ENCODE results near the gene NDC1.
"Not testable (repeated sequence)": the region's sequence is repeated elsewhere in the genome, so short reads cannot be mapped to it uniquely, and the experiment has no call there.

Gene NDC1

DNA sequence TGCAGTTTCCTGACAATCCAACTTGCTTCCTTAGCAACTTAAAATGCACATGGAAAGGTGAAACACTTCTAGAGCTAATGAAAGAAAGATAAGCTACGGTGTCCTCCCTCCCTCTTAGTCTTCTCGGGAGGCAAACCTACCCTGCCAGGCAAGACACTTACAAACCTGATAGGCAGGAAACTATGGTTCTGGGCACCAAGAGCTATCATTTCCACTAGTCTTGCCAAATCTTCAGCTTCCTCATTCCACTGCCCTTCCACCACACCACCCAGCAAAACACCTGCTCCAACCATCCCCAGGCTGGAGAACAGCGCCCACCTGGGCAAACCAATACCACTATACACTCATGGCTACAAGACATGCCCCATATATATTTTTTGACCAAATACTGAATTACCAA is 15.2 kb downstream of the NDC1 start:
- DNase-seq: no peak

- no peak for DNase-seq
These were observed 16.7 kb downstream of the NDC1 start for GRCh38 chr1:53821380-53821779.

DNA sequence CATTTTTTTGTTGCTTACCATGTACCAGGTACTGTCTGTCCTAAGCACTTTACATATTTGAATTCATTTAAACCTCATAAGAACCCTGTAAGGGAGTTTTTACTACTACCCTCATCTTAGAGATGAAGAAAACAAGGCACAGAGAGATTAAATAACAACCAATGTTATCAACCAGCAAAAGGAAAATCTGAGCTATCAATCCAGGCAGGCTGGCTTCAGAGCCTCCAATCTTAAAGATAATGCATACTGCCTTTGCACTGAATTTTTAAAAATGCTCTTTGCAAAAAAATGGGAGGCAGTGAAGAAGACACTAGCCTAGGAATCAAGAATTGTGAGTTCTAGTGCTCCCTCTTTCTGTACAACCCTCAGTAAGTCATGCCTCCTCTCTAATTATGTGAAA is 18.7 kb downstream of the NDC1 start:
- no peak for DNase-seq

- DNase-seq: not testable (repeated sequence)
These were observed 21.5 kb downstream of the NDC1 start for GRCh38 chr1:53816584-53816983.

GRCh38 chr1:53815484-53815883 is 22.6 kb downstream of the NDC1 start:
- not testable (repeated sequence) for DNase-seq

- peak; percentile 11 for DNase-seq
These were observed 26.7 kb downstream of the NDC1 start for GRCh38 chr1:53811414-53811851.

DNA sequence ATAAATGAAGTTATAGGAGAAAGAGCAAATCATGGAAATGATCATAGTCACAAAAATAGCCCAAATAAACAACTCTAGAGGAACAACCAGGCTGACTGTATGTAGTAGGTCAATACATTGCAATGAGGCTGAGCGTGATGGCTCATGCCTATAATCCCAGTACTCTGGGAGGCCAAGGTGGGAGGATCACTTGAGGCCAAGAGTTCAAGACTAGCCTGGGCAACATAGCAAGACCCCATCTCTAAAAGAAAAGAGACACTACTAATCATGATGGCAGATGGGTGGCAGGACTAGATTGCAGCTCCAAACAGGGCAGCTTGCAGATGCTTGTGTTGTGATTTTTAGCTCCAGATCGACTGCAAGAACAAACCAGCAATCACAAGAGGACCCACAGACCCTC is 27.6 kb downstream of the NDC1 start:
- no peak for DNase-seq

- no peak for DNase-seq
These were observed 28.1 kb downstream of the NDC1 start for GRCh38 chr1:53810007-53810406.

DNA sequence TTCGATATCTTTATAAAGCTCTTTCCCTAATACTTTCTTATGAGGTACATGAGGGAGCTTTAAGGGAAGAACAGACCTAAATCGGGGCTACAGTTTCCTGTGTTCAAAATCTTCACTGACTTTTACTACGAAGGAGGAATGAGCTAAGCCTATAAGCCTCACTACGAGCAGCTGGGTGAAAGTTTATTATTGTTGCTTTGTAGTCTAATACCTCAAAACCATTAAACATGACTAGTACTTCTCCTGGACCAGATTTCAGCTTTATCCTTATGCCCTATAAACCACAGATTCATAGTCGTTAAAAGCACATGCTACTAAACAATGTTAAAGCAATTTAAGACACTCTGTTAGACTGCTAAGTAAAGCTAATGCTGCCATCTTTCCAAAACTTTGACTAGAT is 30.2 kb downstream of the NDC1 start:
- no peak for DNase-seq

GRCh38 chr1:53804791-53805505 is 33.1 kb downstream of the NDC1 start:
- no peak for DNase-seq

GRCh38 chr1:53804181-53804580 is 33.9 kb downstream of the NDC1 start:
- no peak for DNase-seq

DNA sequence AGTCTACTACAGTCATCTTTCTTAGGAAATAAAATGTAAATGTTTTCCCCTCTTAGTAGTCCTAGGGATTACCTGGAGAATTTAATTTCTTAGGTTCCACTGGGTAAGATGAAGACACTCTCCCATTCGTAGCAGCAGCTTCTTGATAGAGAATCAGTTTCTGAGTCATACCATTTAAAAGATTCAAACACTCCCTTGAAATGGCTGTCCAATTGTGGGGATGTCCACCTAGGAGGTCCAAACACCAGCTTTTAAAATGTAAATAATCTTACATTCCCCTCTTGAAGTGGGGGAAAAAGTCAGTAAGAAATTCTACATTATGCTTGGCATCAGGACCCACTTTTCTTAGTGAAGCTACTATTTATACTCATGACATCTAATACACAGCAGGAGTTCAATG is 37.5 kb downstream of the NDC1 start:
- DNase-seq: no peak

DNA sequence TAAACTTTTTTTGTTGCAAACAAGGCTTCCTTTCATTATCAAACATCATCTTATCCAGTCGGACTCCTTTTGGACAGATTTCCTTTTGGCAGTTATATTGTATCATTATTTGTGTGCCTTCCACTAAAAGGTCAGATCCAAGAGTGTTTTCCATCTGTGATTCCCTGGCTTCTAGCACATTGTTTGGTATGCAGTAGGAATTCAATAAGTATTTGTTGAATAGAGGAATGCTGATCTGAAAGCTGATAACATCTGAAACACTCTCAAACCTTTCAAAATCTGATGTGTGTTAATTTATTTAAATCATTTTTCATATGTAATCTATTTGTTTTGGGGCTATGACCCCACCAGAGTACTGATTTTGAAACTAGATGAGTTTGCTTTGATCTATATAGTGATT is 39.0 kb downstream of the NDC1 start:
- DNase-seq: no peak

- DNase-seq: no peak
These were observed 45.3 kb downstream of the NDC1 start for GRCh38 chr1:53792806-53793205.

- no peak for DNase-seq
These were observed 50.4 kb downstream of the NDC1 start for GRCh38 chr1:53787655-53788054.

- no peak for DNase-seq
These were observed 55.0 kb downstream of the NDC1 start for GRCh38 chr1:53783056-53783455.

GRCh38 chr1:53781654-53782053 is 56.4 kb downstream of the NDC1 start:
- no peak for DNase-seq

DNA sequence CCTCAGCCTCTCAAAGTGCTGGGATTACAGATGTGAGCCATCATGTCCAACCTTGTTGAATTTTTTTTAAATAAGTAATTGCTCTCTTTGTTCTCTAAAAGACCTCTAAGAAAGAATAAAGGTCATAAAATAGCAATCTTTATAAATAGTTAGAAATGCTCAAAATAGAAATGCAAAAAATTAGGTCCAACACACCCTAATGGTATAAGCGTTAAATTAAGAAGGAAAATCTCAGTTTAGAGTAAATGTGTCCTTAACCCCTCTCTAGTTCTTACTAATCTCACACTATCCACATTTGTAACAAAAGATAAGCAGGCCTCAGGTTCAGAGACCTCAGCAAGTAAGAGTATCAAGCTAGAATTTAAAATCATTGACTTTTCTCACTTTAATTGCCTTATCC is 60.8 kb downstream of the NDC1 start:
- no peak for DNase-seq

GRCh38 chr1:53771648-53772047 is 66.4 kb downstream of the NDC1 start:
- no peak for DNase-seq

- DNase-seq: no peak
These were observed 68.3 kb downstream of the NDC1 start for GRCh38 chr1:53769780-53770179.

DNA sequence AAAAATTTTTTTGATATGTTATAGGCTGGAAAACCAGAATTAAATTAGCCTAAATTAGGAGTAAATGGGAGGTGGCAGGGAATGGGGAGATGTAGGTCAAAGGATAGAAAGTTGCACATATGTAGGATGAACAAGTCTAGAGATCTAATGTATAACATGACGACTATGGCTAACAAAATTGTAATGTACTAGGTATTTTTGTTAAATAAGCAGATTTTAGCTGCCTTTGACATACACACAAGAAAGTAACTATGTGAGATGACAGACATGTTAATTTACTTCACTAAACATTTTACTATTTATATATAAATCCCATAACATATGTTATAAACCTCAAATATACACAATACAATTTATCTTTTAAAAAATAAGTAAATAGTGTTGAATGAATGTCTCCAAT is 68.9 kb downstream of the NDC1 start:
- no peak for DNase-seq

DNA sequence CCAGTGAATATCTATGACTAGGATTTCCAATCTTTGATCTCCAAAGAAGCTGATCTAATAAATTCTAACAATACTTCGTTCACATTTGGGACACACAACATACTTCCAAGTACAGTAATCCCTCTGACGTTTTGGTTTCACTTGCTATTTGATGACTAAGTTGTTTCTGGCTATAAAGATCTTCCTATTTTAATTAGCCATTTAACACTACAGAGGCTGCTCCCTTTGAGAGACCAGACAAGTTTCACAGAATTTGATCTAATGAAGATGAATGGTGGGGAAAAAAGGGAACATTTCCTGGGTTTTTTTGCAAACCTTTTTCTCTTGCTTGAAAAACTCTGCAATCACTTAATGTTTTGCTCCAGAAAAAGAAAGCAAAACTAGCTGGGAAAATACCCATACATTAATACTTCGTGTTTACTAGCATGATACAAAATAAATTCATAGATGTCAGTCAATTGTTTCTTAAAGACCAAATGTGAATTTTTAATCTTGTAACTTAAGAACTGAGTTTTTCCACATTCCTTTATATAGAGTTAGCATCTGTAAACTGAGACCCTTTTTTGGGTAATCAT is 71.2 kb downstream of the NDC1 start:
- no peak for DNase-seq

DNA sequence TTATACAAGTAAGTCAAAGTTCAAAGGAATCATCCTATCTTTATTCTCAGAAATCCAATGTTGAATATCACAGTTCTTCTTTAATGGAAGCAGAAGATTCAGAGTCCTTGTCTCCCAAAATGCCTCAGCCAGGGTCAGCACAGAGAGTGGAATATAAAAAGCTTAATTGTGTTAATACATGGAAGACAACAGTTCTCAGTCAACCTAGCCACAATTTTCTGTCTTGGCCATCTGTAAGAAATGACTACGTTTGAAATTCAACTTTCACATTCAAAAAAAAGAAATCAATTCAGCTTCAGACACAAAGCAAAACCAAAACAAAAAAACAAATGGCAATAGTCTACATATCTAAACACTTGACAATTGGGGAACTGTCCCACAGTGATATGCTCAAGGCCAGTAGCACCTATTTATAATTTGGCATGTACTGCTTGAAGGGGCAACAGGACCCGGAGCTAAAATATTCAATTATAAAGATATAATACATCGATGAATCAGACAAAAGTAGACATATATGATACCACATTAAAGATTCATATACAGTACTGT is 71.8 kb downstream of the NDC1 start:
- no peak for DNase-seq

- DNase-seq: no peak
These were observed 72.4 kb downstream of the NDC1 start for GRCh38 chr1:53765657-53766056.

- DNase-seq: no peak
These were observed 74.2 kb downstream of the NDC1 start for GRCh38 chr1:53763911-53764310.

Measured in stimulated activated CD4-positive, alpha-beta T cell treated with anti-CD3 and anti-CD28 coated beads, Interleukin-4, amount 100 ng/mL, for 1 hour (primary cell).